ENCODE data around the gene MMEL1.

MMEL1 gene

GRCh38 chr1:2603521-2604155 lies 29.2 kb downstream of the MMEL1 start:
- no peak for DNase-seq

GRCh38 chr1:2602866-2603520 lies 29.8 kb downstream of the MMEL1 start:
- DNase-seq = no peak

- DNase-seq = no peak
These were observed 30.4 kb downstream of the MMEL1 start for GRCh38 chr1:2602311-2602835.

- no peak for DNase-seq
These were observed 31.0 kb downstream of the MMEL1 start for GRCh38 chr1:2601721-2602303.

GRCh38 chr1:2598329-2598931 lies 34.4 kb downstream of the MMEL1 start:
- no peak for DNase-seq

- DNase-seq = no peak
These were observed 35.1 kb downstream of the MMEL1 start for GRCh38 chr1:2597441-2598328.

- no peak for DNase-seq
These were observed 36.1 kb downstream of the MMEL1 start for GRCh38 chr1:2596530-2597333.

GRCh38 chr1:2595812-2596529 lies 36.8 kb downstream of the MMEL1 start:
- no peak for DNase-seq

GRCh38 chr1:2595261-2595811 lies 37.5 kb downstream of the MMEL1 start:
- no peak for DNase-seq

- peak in 1 of 5 donors; percentile 6 for DNase-seq
These were observed 38.1 kb downstream of the MMEL1 start for GRCh38 chr1:2594641-2595131.

- DNase-seq = peak in 1 of 5 donors; percentile 7
These were observed 38.7 kb downstream of the MMEL1 start for GRCh38 chr1:2594001-2594640.

GRCh38 chr1:2593251-2593878 lies 39.5 kb downstream of the MMEL1 start:
- DNase-seq = peak in 1 of 5 donors; percentile 11

- peak in 1 of 5 donors; percentile 8 for DNase-seq
These were observed 40.1 kb downstream of the MMEL1 start for GRCh38 chr1:2592672-2593071.

- DNase-seq = no peak
These were observed 41.1 kb downstream of the MMEL1 start for GRCh38 chr1:2591581-2592261.

GRCh38 chr1:2591233-2591580 lies 41.6 kb downstream of the MMEL1 start:
- no peak for DNase-seq

- DNase-seq = peak in 1 of 5 donors; percentile 2
These were observed 42.3 kb downstream of the MMEL1 start for GRCh38 chr1:2590233-2591141.

GRCh38 chr1:2589431-2590232 lies 43.2 kb downstream of the MMEL1 start:
- DNase-seq = no peak
